H1 (cell line): ENCODE data around the gene MGAT2. TPM values are rescaled to one million over a fixed set of nuclear protein-coding genes. Genes with fewer than 3 reads are reported as not detected.

Experiments
- CTBP2 ChIP-seq: IDR thresholded peaks from 2 replicates; pipeline ENCODE4 v1.7.0; 2011; ENCODE audit warnings: borderline replicate concordance, mild to moderate bottlenecking, moderate library complexity, mixed read lengths, low read length; ENCODE audit not compliant: insufficient read depth, insufficient read length
- EZH2 ChIP-seq: fragments of 200-600 bp; sonication (generic); IDR thresholded peaks from 2 replicates; pipeline ENCODE4 v1.7.1; 2012; ENCODE audit warnings: low read depth, mild to moderate bottlenecking, moderate library complexity, low read length, inconsistent platforms; ENCODE audit not compliant: severe bottlenecking
- PHF8 ChIP-seq: fragments of 200-600 bp; sonication (generic); conservative IDR thresholded peaks from 2 replicates; pipeline ENCODE4 v1.7.1; 2012; ENCODE audit warnings: low read depth, mild to moderate bottlenecking, inconsistent platforms, low read length, moderate library complexity
- POLR2AphosphoS5 ChIP-seq: IDR thresholded peaks from 2 replicates; pipeline ENCODE4 v1.6.1; 2011; ENCODE audit warnings: low read depth, low read length
- RAD21 ChIP-seq, 2 experiments: IDR thresholded peaks in 1 of 2; conservative IDR thresholded peaks in 1 of 2; 2 replicates each; pipeline ENCODE4 v1.6.1; 2011; ENCODE audit warnings: low read depth in 2 of 2, low read length in 2 of 2, improper control_type of control experiment in 1 of 2, inconsistent platforms in 1 of 2, mild to moderate bottlenecking in 1 of 2, moderate library complexity in 1 of 2
- RNF2 ChIP-seq: fragments of 200-900, 300-1000 bp; sonication (generic); IDR thresholded peaks from 2 replicates; pipeline ENCODE4 v1.7.1; 2016; ENCODE audit warnings: borderline replicate concordance, low read depth, mild to moderate bottlenecking, antibody characterized with exemption, low read length; ENCODE audit not compliant: poor library complexity, severe bottlenecking; ENCODE audit errors: missing control alignments
- SUZ12 ChIP-seq: fragments of 200-600 bp; sonication (generic); IDR thresholded peaks from 2 replicates; pipeline ENCODE4 v1.6.1; 2012; ENCODE audit warnings: mild to moderate bottlenecking, inconsistent platforms, low read length, moderate library complexity, mixed read lengths
- YY1 ChIP-seq: IDR thresholded peaks from 2 replicates; pipeline ENCODE4 v1.6.1; 2011; ENCODE audit warnings: low read depth, mild to moderate bottlenecking, low read length
- polyA plus RNA-seq, 7 experiments: library from polyadenylated mRNA; depleted of rRNA in 3 of 7; stranded (reverse) in 5 of 7; unstranded in 2 of 7; fragments of >200 nt in 5 of 7; fragments of 200-250 nt in 2 of 7; gene quantifications; 1 replicate in 5 of 7; 2 replicates in 1 of 7; 4 replicates in 1 of 7; pipeline versions ENCODE4 v1.2.1 to v1.2.3, GENCODE V29; 2011 to 2013; ENCODE audit warnings: missing spikeins in 2 of 7, mixed read lengths in 2 of 7
- total RNA-seq: library from RNA; stranded (reverse); fragmentation: NEBNext Ultra II Directional; extraction: Animal tissue kit (Norgen Biotek cat#: 25700); gene quantifications from 2 replicates; pipeline ENCODE4 v1.2.1, GENCODE V29; 2021

The MGAT2 gene
- total and polyA plus RNA-seq, 2 of the 8 experiments (the other 6 are each of a cell fraction or from before 2014, with no cell fraction given), result 10.6 to 23.7 TPM

- TF ChIP-seq SUZ12, result no peak
- TF ChIP-seq POLR2AphosphoS5, result no peak
- TF ChIP-seq PHF8, result no peak
- TF ChIP-seq RAD21 (IDR thresholded peaks at IDR 0.05 in 1 of 2, conservative IDR thresholded peaks at IDR 0.05 in 1 of 2; ENCODE audit: low read depth in 2 of 2, low read length in 2 of 2), result no peak
- no peak for TF ChIP-seq RNF2
- TF ChIP-seq CTBP2, result no peak
- TF ChIP-seq YY1, result no peak
- TF ChIP-seq EZH2, result no peak
These were observed 17.0 kb downstream of the MGAT2 start (continued) for GRCh38 chr14:49637534-49638078.
